GM18870 (cell line): ENCODE measurements around the gene FGF14.

ENCODE experiments used
- ATAC-seq: cut with Tn5 transposase; IDR thresholded peaks from one replicate; pipeline ENCODE4 v1.9.1; 2021; ENCODE audit warnings: moderate library complexity; ENCODE audit not compliant: unreplicated experiment

Gene FGF14

GRCh38 chr13:102401766-102402165 lies at the start of gene FGF14:
FGF14 (minus strand) TSS chr13:102402048.
- no peak for ATAC-seq

GRCh38 chr13:102443249-102443648 lies 41.4 kb upstream of the FGF14 start:
- no peak for ATAC-seq

DNA sequence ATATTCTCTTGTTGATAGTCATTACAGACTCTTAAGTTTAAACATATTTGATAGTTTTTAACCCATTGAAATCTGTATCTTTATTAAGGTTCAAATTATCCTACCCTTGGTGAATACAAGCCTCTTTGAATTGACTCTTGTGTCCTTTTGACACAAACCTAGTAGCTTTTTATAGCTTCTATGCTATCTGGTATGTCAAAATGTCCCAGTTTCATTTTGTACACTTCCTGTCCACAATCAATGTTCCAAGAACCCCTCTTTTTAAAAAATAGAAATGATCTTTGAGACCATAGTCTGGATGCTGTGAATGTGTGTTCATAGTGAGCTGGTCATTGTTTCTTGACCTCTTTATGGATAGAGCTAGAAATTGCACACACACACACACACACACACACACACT lies 39.2 kb upstream of the FGF14 start:
- peak; percentile 41 for ATAC-seq

DNA sequence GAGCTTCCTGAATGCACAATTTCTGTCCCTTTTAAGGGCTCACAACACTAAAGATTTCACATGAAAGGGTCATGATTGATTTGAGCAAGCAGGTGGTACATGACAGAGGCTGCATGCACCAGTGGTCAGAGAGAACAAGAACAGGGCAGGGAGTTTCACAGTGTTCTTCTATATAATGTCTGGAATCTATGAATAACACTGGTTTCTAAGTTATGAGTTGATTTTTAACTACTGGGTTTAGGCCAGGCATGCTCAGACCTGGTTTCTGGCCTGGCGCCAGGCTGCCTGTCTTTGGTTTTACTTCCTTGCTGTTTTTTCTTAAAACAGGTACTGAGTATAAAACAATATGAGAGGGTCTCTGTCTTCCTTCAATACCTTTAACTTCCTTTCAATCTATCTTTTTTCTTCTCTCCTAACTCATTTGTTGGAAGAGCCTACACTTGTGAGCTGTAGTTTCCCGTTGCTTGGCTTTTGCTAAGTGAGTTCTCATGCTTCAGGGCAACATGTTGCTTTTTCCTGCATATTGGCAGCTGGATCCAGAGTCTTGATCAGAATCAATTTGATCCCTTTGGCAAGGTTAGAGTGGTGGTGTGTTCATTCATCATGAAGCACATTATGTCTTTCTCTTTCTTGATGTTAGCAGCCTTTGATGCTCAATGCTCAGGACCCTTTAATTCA lies 38.5 kb upstream of the FGF14 start:
- ATAC-seq = peak; percentile 66

GRCh38 chr13:102422690-102423089 lies 20.8 kb upstream of the FGF14 start:
- no peak for ATAC-seq

DNA sequence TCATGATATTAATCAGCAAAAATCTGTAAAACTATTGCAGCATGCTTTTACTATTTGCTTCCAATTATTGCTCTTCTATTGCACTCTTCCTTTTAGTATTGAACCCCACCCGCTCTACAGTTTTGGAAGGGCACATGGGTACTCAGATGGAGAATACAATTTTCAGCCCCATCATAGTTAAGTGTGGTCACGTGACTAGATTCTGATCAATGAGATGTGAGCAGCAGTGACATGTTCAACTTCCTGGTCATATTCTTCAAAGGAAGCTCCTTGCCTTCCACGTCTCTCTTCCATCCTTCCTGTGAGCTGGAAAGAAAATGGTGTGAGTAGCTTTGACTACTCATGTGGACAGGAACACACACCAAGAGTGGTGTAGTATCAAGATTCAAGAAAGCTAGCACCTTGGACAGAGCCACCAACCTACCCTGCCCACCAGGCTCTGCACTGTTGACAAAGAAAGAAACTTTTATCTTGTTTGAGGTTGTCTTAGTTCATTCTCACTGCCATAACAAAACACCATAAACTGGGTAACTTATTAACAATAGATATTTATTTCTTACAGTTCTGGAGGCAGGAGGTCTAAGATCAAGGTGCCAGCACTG lies 3.8 kb upstream of the FGF14 start:
- ATAC-seq = no peak

DNA sequence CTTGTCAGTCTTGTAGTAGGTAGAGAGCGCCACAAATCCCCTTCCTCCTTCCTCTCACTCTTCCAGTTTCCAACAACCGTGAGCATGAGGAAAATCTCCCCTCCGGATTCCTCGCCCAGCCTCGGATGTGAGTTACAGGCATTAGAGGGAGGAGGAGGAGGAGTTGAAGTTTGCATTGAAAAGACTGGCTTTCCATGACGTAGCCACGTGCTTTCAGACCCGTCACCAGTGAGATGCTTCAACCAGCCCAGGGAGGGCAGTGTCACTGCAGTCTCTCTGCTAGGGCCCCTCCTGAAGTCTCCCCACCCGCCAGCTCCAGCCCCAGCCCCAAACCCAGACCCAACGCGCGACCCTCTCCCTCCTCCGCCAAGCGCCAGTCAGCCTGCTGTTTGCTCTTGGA lies 442 bp upstream of the FGF14 start:
- peak; percentile 56 for ATAC-seq

DNA sequence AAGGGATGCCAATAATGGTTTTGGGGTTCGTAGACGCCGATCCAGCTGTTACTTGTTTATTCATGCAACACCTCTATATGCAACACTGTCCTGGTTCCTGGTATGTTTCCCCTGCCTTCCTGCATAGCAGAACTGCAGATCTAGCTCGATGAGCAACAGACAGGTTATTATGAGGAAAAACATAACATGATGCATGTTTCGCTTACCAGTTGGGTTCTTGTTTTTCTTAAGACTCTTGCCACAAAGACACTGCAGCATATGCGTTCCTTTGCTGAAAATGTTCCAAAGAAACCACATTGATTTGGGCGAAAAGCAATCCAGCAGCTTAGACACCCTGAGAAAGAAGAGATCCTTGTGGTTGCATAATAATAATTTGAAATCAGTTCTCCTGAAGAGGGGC lies 583 bp downstream of the FGF14 start:
- no peak for ATAC-seq

- ATAC-seq = no peak
Measured at GRCh38 chr13:102400675-102401145, 1.1 kb downstream of the FGF14 start.

DNA sequence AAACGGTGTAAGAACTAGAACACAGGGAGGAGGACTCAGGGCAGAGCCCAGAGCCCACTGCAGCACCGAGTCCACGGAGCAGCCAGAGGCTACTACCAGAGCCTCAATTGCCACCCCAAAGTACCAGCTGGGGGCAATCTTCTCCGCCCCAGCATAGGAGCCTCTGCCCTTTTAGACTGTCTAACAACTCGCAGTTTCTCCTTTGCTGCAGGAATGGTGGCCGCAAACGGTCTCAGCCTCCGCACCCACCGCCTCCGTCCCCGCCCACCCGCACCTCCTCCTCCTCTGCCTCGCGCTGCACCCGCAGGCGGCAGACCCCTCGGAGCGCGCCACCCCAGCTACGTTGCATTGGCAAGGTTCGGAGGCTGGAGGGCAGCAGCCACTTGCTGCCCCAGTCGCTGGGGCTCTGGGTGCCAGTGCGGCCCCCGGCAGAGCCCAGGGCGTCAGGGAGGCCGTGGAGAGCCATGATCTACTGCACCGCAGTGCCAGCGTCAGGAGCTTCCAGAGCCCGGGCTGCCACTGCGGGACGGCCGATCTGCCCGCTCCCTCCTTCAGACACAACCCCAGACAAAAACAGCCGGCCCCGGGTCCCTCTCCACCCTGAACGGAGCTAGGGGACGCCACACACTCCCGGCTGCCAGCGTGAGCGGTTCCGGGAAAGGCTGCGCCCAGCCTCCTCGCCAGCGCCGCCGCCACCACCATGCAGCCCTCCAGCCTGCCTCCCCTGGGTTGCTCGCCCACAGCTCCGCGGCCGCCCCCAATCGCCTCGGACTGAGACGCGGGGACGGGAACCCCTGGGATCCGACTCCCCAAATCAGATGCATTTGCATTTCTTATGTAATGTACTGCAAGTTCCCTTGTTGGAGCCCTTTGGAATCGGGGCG lies 1.8 kb downstream of the FGF14 start:
- peak; percentile 51 for ATAC-seq

GRCh38 chr13:102395939-102396338 lies 5.9 kb downstream of the FGF14 start:
- ATAC-seq = no peak

GRCh38 chr13:102395174-102395573 lies 6.7 kb downstream of the FGF14 start:
- ATAC-seq = no peak

GRCh38 chr13:102394158-102395053 lies 7.4 kb downstream of the FGF14 start:
- peak; percentile 89 for ATAC-seq

DNA sequence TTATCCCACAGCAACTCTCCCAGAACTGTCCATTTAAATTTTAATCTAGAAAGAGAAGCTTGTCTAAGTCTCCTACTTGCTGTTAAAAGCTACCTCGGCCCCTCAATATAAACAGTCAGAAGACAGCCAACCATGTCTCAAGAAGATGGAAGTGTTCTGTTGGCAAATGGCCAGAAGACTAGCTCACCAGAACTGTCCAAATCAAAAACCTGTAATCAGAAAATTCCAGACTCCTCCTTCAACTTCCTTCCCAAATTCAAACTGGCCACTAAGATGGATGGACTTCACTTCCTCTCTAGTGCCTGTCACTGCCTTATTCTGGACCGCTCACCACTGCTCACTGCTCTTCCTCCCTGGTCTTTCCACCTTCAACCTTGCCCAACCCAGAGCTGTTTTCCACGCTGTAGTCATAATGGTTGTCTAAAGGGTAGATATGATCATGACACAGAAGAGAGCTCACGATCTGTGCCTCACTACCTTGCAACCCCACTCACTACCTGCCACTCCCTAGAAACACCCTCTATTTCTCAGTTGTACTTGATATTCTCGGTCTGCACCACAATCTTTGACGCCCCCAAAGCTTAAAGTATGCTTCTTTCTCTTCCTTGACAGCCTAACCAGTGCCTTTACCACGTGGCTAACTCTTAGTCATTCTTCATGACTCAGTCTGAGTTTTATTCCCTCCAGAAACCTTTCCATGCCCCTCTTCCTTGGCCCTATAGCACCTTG lies 9.2 kb downstream of the FGF14 start:
- no peak for ATAC-seq

DNA sequence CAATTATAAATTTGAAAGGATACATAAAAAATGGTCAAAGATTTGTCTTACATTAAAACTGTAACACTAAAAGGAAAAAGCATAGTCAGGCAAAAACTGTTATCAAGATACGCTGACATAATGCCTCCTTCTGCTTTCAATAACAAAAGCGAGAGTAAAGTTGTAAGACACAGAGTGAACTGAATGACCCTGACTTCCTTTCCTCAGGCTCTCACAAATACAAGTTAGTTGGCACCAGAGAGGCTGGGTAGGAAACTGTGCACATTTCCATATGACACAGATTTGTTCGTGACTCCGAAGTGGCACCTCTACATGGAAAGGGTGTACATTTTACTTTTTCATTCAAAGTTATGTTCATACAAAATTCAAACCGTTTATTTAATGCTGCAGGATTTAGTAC lies 15.4 kb downstream of the FGF14 start:
- ATAC-seq = no peak

DNA sequence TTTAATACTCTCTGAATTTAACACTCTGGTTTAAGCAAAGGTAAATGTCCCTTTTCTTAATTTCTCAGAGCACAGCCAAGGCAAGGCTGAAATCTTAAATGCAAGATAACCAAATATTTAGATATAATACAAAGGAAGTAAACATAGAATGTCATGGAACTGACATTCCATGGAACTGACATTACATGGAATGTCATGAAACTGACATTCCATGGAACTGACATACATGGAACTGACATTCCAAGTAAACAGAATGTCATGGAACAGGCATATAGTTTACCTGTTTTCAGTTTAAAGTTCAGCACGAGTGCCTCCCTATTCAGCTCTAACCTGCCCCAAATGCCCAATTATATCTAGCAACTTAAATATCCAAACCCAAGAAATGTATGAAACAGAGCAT lies 21.8 kb downstream of the FGF14 start:
- ATAC-seq = no peak

DNA sequence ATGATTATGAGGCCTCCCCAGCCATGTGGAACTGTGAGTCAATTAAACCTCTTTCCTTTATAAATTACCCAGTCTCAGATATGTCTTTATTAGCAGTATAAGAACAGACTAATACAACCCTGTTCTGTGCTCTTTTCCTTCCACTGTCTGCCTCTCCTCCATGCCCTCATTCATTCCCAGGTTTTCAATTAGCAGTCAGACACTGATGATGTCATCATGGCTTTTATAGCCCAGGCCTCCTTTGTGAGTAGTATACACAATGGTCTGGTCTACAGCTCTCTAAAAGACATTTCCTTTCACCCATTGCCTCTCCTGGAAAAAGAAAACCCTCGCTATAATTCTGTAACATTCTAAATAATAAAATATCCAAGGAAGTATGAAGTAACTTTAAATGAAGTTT lies 25.5 kb downstream of the FGF14 start:
- no peak for ATAC-seq

GRCh38 chr13:102374726-102375125 lies 27.1 kb downstream of the FGF14 start:
- ATAC-seq = no peak

GRCh38 chr13:102374233-102374632 lies 27.6 kb downstream of the FGF14 start:
- no peak for ATAC-seq

DNA sequence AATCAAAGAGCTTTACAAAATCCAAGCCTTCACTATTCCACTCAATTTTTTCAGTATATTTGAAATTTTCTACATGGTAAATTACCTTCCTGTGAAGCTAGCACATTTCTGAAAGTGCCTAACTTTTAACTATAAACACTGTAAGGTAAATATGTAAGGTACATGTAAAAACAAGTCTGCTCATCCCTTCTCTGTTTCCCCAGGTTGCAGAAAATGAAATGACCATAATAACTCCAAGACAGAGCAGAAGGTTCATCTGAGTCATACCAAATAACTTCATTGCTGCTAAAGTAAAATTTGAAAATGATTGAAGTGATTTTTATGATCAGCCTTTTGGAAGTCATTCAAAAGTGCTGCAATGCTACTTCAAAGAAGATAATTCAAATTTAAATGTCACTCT lies 28.6 kb downstream of the FGF14 start:
- no peak for ATAC-seq
